ENCODE data around the gene PAGR1.

DNA sequence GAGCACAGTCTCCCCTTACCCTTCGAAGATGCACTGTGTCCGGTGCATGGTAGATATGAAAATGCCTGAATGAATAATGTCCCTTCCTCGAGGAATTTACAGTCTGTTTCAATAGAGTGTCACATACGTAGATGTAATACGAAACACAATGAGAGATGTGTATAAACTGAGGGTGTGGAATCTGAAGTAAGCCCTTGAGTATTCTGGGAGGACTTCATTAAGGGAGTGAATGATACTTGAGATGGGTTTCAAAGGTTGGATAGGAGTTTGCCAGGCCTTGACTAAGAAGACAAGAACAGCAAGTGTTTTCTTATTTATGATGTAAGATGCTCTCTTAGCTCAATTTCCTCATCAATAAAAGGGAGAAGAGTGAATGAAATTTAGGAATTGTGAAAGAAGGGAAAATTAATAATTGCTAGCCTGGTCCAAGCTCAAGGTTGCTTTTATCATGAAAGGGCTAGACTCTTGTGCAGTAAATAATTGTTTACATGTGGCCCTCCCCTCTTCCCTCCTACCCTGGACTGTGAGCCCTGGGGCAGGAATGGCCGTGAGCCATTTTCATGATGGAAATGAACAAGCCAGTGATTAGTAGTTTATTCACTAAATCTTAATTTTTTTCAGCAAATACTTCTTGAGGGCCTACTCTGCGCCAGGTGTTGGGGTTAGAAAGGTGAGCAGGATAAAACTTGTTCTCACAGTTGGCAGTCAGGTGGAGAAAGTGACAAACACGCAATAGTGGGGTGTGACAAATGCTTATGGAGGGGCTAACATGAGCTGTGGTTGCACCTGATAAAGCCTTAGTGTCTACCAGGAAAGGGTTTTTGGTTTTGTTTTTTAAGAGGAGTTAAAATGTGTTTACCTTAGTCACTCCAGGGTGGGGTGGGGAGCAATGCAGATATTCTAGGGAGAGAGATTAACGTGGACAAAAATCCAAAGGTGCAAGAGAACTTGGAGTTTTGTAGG, 23.8 kb upstream of the PAGR1 start:
- TF ChIP-seq EP300 (IDR thresholded peaks at IDR 0.05; ENCODE audit: borderline replicate concordance): no peak
- TF ChIP-seq YY1 (IDR thresholded peaks at IDR 0.05; ENCODE audit: low read depth): no peak
